ENCODE measurements around the gene NEUROG1. TPM values are rescaled to one million over a fixed set of nuclear protein-coding genes. Genes with fewer than 3 reads are reported as not detected.

NEUROG1 gene
- total RNA-seq, 4 donors from 2014 or later: not detected

GRCh38 chr5:135560858-135561257, 25.1 kb upstream of the NEUROG1 start:
- H3K4me3 ChIP-seq (ENCODE audit: low read depth, poor library complexity, severe bottlenecking): no peak overlapping the region
- DNase-seq (ENCODE audit: low spot score in 2 of 2): peak; percentile 75 to 93
- 11 to 13% methylated on average over 14 of the region's 14 CpGs for WGBS, 2 donors
- intact Hi-C loops (cut with DNase I; ENCODE audit: low total_unique reads): loop anchor here (5.0 kb wide), 1 partner anchor 271 kb away; the partner anchor contains the start of gene SLC25A48
- TF ChIP-seq POLR2A (IDR thresholded peaks at IDR 0.05) (no peak), CTCF (IDR thresholded peaks at IDR 0.05) (no peak)

GRCh38 chr5:135559354-135559753, 23.6 kb upstream of the NEUROG1 start:
- TF ChIP-seq CTCF (IDR thresholded peaks at IDR 0.05): no peak
- TF ChIP-seq POLR2A (IDR thresholded peaks at IDR 0.05): no peak
- 75 to 80% methylated on average over 6 of the region's 6 CpGs for WGBS, 2 donors
- H3K4me3 ChIP-seq (ENCODE audit: low read depth, poor library complexity, severe bottlenecking): no peak overlapping the region
- DNase-seq (ENCODE audit: low spot score in 2 of 2): no peak
- intact Hi-C loops (cut with DNase I; ENCODE audit: low total_unique reads): no loop called here

GRCh38 chr5:135557076-135557838, 21.5 kb upstream of the NEUROG1 start:
- DNase-seq (ENCODE audit: low spot score in 2 of 2): no peak
- WGBS, 2 donors: 78 to 83% methylated on average over 11 of the region's 11 CpGs
- TF ChIP-seq CTCF (IDR thresholded peaks at IDR 0.05) (no peak), POLR2A (IDR thresholded peaks at IDR 0.05) (no peak)
- H3K4me3 ChIP-seq (ENCODE audit: low read depth, poor library complexity, severe bottlenecking): no peak overlapping the region
- intact Hi-C loops (cut with DNase I; ENCODE audit: low total_unique reads): no loop called here

GRCh38 chr5:135556620-135557019, 20.9 kb upstream of the NEUROG1 start:
- H3K4me3 ChIP-seq (ENCODE audit: low read depth, poor library complexity, severe bottlenecking): no peak overlapping the region
- no peak for DNase-seq (ENCODE audit: low spot score in 2 of 2)
- 79 to 86% methylated on average over 7 of the region's 7 CpGs for WGBS, 2 donors
- TF ChIP-seq CTCF (IDR thresholded peaks at IDR 0.05) (no peak), POLR2A (IDR thresholded peaks at IDR 0.05) (no peak)
- intact Hi-C loops (cut with DNase I; ENCODE audit: low total_unique reads): no loop called here

GRCh38 chr5:135555530-135555929, 19.8 kb upstream of the NEUROG1 start:
- 83 to 89% methylated on average over 2 of the region's 2 CpGs for WGBS, 2 donors
- intact Hi-C loops (cut with DNase I; ENCODE audit: low total_unique reads): no loop called here
- H3K4me3 ChIP-seq (ENCODE audit: low read depth, poor library complexity, severe bottlenecking): no peak overlapping the region
- TF ChIP-seq CTCF (IDR thresholded peaks at IDR 0.05): no peak
- no peak for TF ChIP-seq POLR2A (IDR thresholded peaks at IDR 0.05)
- no peak for DNase-seq (ENCODE audit: low spot score in 2 of 2)
